Gastrocnemius medialis (tissue), 4 donors: ENCODE results near the gene PRRT1.

Experiments
- POLR2A ChIP-seq, 2 donors: fragments of 450-650 bp; IDR thresholded peaks; one replicate each; pipeline ENCODE4 v1.6.1; 2017; ENCODE audit warnings: antibody characterized with exemption in 2 of 2, mild to moderate bottlenecking in 2 of 2, moderate library complexity in 2 of 2
- TF ChIP-seq, protein P1 (sequence below), 5 experiments: fragments of 450-650 bp in 3 of 5; fragments of 200-600 bp in 2 of 5; sonication (generic) in 2 of 5; IDR thresholded peaks in 4 of 5; conservative IDR thresholded peaks in 1 of 5; 1 replicate in 4 of 5; 2 replicates in 1 of 5; pipeline ENCODE4 v1.5.1; 2016 to 2019; ENCODE audit warnings: antibody characterized with exemption in 5 of 5, mild to moderate bottlenecking in 3 of 5, moderate library complexity in 3 of 5

DNA sequence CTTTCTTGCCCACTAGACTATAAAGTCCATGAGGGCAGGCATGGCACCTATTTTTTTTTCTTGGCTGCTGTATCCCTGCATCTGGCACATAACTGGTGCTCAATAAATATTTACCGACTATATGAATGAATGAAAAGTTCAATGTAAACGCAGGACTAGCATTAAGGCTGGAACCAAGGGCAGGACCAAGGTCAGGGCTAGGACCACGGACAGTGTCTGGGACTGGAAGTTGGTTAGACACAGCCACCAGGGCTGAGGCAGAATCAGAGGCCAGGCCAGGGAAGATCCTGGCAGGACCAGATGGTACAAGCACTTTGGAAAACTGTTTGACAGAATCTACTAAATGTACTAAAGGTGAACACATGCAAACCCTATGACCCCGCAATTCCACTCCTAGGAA is 46.3 kb downstream of the PRRT1 start:
- TF ChIP-seq, protein P1, sequence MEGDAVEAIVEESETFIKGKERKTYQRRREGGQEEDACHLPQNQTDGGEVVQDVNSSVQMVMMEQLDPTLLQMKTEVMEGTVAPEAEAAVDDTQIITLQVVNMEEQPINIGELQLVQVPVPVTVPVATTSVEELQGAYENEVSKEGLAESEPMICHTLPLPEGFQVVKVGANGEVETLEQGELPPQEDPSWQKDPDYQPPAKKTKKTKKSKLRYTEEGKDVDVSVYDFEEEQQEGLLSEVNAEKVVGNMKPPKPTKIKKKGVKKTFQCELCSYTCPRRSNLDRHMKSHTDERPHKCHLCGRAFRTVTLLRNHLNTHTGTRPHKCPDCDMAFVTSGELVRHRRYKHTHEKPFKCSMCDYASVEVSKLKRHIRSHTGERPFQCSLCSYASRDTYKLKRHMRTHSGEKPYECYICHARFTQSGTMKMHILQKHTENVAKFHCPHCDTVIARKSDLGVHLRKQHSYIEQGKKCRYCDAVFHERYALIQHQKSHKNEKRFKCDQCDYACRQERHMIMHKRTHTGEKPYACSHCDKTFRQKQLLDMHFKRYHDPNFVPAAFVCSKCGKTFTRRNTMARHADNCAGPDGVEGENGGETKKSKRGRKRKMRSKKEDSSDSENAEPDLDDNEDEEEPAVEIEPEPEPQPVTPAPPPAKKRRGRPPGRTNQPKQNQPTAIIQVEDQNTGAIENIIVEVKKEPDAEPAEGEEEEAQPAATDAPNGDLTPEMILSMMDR (IDR thresholded peaks at IDR 0.05 in 4 of 5, conservative IDR thresholded peaks at IDR 0.05 in 1 of 5): no peak
- TF ChIP-seq POLR2A (IDR thresholded peaks at IDR 0.05): no peak
